BLaER1 (cell line): ENCODE data around the gene SLC38A8.

Experiments used
- H3K27ac ChIP-seq: shearing (Covaris generic); formaldehyde crosslinking; 2 replicates; pipeline ENCODE4 v1.8.1; 2022
- H3K27me3 ChIP-seq: shearing (Covaris generic); formaldehyde crosslinking; 2 replicates; pipeline ENCODE4 v1.8.1; 2022
- H3K36me3 ChIP-seq: shearing (Covaris generic); formaldehyde crosslinking; 2 replicates; pipeline ENCODE4 v1.8.1; 2022
- H3K4me1 ChIP-seq: shearing (Covaris generic); formaldehyde crosslinking; 2 replicates; pipeline ENCODE4 v1.8.1; 2022
- H3K4me2 ChIP-seq: shearing (Covaris generic); formaldehyde crosslinking; 2 replicates; pipeline ENCODE4 v1.8.1; 2022
- H3K4me3 ChIP-seq: shearing (Covaris generic); formaldehyde crosslinking; 2 replicates; pipeline ENCODE4 v1.8.1; 2022
- H3K9ac ChIP-seq: shearing (Covaris generic); formaldehyde crosslinking; 2 replicates; pipeline ENCODE4 v1.8.1; 2022
- H3K9me3 ChIP-seq: shearing (Covaris generic); formaldehyde crosslinking; 2 replicates; pipeline ENCODE4 v1.8.1; 2022
- H4K20me1 ChIP-seq: shearing (Covaris generic); formaldehyde crosslinking; 2 replicates; pipeline ENCODE4 v1.8.1; 2022
- Cebpa-rat ChIP-seq: shearing (Covaris generic); IDR thresholded peaks from 2 replicates; pipeline ENCODE4 v1.8.1; 2022

The SLC38A8 gene

DNA sequence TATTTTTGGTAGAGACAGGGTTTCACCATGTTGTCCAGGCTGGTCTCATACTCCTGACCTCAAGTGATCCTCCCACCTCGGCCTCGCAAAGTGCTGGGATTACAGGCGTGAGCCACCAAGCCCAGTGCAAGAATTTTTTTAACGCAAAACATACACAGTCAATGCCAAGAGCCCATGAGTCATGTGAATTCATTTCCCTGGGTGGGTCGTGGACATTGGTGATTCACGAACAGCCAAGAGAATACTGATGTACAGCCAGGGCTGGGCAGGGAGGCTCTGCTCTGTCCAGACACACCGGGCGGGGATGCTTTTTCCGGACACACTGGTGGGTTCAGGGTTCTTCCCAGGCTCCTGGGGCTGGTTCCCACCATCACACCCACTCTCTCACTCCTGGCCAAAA is 17.7 kb downstream of the SLC38A8 start:
- H3K27me3 ChIP-seq, result no peaks in the 10 kb centered on the region
- no peak overlapping the region for H3K4me2 ChIP-seq
- TF ChIP-seq Cebpa-rat, result no peak

DNA sequence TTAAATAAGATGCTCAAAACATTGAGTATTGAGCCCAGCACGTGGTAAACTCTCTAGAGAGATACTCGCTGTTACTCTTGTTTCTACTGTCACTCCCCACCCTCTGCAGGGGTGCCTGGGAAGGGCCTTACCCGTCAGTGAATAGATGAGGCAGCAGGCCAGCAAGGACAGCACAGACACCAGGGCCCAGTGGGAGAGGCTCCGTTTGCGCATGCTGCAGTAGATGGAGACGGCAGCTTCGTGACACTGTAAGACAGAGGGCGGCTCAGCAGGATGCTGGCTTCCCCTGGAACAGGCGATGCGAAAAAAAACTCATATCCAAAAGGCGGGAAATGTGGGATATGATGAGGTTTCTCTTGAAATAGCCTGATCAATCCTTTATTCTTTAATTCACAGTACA is 20.0 kb downstream of the SLC38A8 start:
- TF ChIP-seq Cebpa-rat, result no peak
- peaks cover 26% of the 10 kb centered on the region for H3K4me1 ChIP-seq
- no peak overlapping the region for H3K9ac ChIP-seq
- H3K27me3 ChIP-seq, result no peaks in the 10 kb centered on the region
- no peak overlapping the region for H3K27ac ChIP-seq
- peaks cover 44% of the 10 kb centered on the region for H3K9me3 ChIP-seq
- H3K36me3 ChIP-seq, result no peaks in the 10 kb centered on the region
- H3K4me3 ChIP-seq, result no peak overlapping the region
- H3K4me2 ChIP-seq, result no peak overlapping the region
- no peaks in the 10 kb centered on the region for H4K20me1 ChIP-seq

More for the DNA sequence above, 17.7 kb downstream of the SLC38A8 start:
- peaks cover 48% of the 10 kb centered on the region for H3K4me1 ChIP-seq
- H3K27ac ChIP-seq, result no peak overlapping the region
- no peak overlapping the region for H3K9ac ChIP-seq
- H3K36me3 ChIP-seq, result no peaks in the 10 kb centered on the region
- no peak overlapping the region for H3K4me3 ChIP-seq
- peaks cover 12% of the 10 kb centered on the region for H4K20me1 ChIP-seq
- peaks cover 29% of the 10 kb centered on the region for H3K9me3 ChIP-seq

DNA sequence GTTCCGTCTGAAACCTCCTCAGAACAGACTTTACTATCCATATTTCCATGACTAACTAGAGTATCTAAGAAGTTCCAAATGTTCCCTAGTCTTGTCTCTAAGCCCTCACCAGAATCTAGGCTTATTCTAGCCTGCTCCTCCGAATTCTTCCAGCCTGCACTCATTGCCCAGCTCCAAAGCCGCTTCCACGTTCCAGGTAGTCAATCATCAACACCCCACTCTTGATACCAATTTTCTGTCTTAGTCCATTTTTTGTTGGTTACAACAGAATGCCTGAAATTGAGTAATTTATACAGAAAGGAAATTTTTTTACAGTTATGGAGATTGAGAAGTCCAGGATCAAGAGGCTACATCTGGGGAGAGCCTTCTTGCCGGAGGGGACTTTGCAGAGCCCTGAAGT is 21.1 kb downstream of the SLC38A8 start:
- H3K27me3 ChIP-seq, result no peaks in the 10 kb centered on the region
- no peaks in the 10 kb centered on the region for H4K20me1 ChIP-seq
- no peak for TF ChIP-seq Cebpa-rat
- H3K9me3 ChIP-seq, result peaks cover 49% of the 10 kb centered on the region
- H3K27ac ChIP-seq, result no peak overlapping the region
- H3K9ac ChIP-seq, result no peak overlapping the region
- peaks cover 17% of the 10 kb centered on the region for H3K4me1 ChIP-seq
- H3K4me2 ChIP-seq, result no peak overlapping the region
- H3K36me3 ChIP-seq, result no peaks in the 10 kb centered on the region
- H3K4me3 ChIP-seq, result no peak overlapping the region

DNA sequence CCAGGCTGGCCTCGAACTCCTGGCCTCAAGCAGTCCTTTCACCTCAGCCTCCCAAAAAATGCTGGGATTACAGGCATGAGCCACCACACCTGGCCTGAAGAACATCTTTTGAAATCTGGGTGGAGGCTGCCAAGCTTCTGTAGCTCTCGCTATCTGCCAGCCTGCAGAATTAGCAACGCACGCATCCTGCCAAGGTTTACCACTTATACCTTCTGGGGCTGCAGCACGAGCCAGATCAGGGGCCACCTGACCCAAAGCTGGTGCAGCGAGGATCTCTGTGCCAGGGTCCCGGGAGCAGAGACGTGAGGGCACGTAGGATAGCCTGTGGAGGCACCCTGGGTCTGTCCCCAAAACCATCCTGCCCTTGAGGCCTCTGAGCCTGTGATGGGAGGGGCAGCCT is 22.2 kb downstream of the SLC38A8 start:
- Histone ChIP-seq H4K20me1 (no peaks in the 10 kb centered on the region), H3K27me3 (no peaks in the 10 kb centered on the region), H3K27ac (no peak overlapping the region), H3K36me3 (no peaks in the 10 kb centered on the region), H3K9me3 (peaks cover 60% of the 10 kb centered on the region), H3K9ac (no peak overlapping the region), H3K4me1 (peaks cover 7% of the 10 kb centered on the region), H3K4me2 (no peak overlapping the region), H3K4me3 (no peak overlapping the region)
- no peak for TF ChIP-seq Cebpa-rat

DNA sequence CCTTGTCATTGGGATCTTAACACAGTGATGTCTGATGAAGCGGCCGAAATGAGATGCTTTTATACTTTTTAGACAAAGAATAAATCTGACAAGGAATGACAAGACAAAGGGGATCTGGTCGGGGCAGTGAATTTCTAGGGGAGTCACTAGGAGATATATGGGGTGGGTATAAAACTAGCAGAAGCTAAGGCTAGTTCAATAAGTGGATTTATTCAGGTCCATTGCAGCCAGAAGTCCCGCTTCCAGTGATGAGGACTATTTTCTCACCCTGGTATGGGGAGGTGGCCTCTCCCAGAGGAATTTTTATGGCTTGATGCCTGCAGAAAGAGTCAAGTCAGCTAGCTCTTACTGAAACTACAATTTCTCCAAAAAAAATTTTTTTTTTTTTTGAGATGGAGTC is 23.9 kb downstream of the SLC38A8 start:
- H3K9me3 ChIP-seq, result peaks cover 62% of the 10 kb centered on the region
- H3K9ac ChIP-seq, result no peak overlapping the region
- H3K27me3 ChIP-seq, result no peaks in the 10 kb centered on the region
- H3K36me3 ChIP-seq, result no peaks in the 10 kb centered on the region
- no peak for TF ChIP-seq Cebpa-rat
- peaks cover 16% of the 10 kb centered on the region for H3K4me1 ChIP-seq
- H3K4me2 ChIP-seq, result no peak overlapping the region
- no peaks in the 10 kb centered on the region for H4K20me1 ChIP-seq
- no peak overlapping the region for H3K4me3 ChIP-seq
- no peak overlapping the region for H3K27ac ChIP-seq

DNA sequence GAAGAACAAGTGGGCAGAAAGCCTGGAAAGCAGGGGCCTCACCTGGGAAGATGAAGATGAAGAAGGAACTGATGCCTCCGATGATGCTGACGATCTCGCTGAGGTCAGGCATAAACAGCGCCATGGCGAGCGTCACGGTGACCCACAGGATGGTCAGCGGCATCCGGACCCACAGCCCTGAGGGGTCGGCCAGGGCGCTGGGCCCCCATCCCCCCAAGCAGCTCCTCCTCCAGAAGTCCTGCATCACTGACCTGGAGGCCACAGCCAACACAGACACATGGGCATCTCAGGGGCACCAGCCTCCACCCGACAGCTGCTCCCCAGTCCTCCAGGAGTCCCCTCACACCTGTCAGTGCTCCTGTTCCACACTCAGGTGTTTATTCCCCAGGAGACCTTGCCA is 26.1 kb downstream of the SLC38A8 start:
- Histone ChIP-seq H3K27me3 (no peaks in the 10 kb centered on the region), H3K9ac (no peak overlapping the region), H3K9me3 (peaks cover 52% of the 10 kb centered on the region), H3K27ac (no peak overlapping the region), H3K4me2 (no peak overlapping the region), H3K4me3 (no peak overlapping the region), H4K20me1 (no peaks in the 10 kb centered on the region), H3K36me3 (no peaks in the 10 kb centered on the region), H3K4me1 (peaks cover 12% of the 10 kb centered on the region)
- no peak for TF ChIP-seq Cebpa-rat

DNA sequence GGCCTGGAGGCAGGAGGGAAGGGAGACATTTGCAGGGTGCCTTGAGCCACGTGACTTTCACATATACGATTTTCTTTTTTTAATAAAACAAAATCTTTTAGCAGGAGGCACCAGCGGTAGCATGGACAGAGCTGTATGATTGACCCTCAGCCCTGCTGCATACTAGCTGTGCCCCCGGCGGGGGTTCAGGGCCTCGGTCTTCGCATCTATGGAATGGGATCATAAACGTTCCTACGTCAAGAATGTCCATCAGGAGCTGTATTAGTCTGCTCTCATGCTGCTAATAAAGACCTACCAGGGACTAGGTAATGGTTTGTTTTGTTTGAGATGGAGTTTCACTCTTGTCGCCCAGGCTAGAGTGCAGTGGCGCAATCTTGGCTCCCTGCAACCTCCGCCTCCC is 27.2 kb downstream of the SLC38A8 start:
- Histone ChIP-seq H3K4me2 (no peak overlapping the region), H4K20me1 (no peaks in the 10 kb centered on the region), H3K27me3 (no peaks in the 10 kb centered on the region), H3K27ac (no peak overlapping the region), H3K9me3 (peaks cover 41% of the 10 kb centered on the region), H3K4me3 (no peak overlapping the region), H3K36me3 (no peaks in the 10 kb centered on the region), H3K9ac (no peak overlapping the region), H3K4me1 (peaks cover 12% of the 10 kb centered on the region)
- TF ChIP-seq Cebpa-rat, result no peak

DNA sequence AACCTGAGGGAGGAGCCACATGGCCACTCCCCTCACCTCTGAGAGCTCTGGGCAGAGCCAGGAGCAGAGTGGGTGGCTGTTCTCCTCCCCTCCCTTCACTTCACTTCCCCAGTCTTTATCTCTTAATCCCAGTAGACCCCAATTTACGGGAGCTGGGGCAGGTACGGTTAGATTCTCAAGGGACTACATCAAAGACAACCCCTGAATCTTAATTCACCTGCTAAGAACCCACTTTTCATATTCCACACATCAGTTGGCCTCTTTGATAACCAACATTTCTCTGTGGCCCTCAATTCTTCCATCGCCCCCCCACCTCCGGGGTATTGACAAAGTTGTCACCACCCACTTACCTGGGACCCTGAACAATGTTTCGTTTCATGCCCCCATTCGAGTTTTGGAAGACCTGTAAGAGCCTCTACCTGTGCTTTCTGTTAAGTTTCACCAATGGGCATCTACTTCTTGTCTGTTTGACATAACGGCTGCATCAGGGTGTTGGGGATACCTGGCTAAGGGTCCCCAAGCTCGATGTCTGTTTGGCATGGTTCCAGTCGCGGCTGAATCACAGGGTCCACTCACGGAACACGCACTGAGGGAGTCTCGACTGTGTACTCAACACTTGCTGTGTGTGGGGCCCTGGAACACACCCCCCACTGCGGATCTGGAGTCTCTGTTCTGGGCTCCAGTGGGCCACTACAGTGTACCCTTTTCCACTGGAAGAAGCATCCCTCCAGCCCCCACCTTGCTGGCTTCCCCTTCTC is 27.8 kb downstream of the SLC38A8 start:
- H3K27me3 ChIP-seq, result no peaks in the 10 kb centered on the region
- H3K4me2 ChIP-seq, result peak overlapping the region; percentile 39
- no peak overlapping the region for H3K4me3 ChIP-seq
- no peak overlapping the region for H3K9ac ChIP-seq
- no peaks in the 10 kb centered on the region for H3K36me3 ChIP-seq
- H3K27ac ChIP-seq, result no peak overlapping the region
- TF ChIP-seq Cebpa-rat, result no peak
- H4K20me1 ChIP-seq, result no peaks in the 10 kb centered on the region
- H3K9me3 ChIP-seq, result peaks cover 34% of the 10 kb centered on the region
- H3K4me1 ChIP-seq, result peaks cover 12% of the 10 kb centered on the region

DNA sequence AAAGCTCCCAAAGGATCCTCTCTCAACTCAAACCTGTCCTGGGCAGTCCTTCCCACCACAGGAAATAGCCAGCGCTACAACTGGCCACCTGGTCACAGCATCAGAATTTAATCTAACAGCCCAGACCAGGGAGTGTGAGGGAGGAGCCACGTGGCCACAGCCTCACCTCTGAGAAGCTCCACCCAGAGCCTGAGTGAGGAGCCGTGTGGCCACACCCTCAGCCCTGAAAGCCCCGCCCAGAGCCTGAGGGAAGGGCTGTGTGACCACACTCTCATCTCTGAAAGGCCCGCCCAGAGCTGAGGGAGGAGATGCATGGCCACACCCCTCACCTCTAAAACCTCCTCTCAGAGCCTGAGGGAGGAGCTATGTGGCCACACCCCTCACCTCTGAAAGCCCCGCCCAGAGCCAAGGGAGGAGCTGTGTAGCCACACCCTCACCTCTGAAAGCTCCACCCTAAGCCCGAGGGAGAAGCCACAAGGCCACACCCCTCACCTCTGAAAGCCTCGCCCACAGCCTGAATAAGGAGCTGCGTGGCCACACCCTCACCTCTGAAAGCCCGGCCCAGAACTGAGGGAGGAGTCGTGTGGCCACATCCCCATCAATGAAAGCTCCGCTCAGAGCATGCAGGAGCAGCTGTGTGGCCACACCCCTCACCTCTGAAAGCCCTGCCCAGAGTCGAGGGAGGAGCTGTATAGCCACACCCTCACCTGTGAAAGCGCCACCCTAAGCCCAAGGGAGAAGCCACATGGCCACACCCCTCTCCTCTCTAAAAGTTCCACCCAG is 28.6 kb downstream of the SLC38A8 start:
- Histone ChIP-seq H4K20me1 (no peaks in the 10 kb centered on the region), H3K4me2 (peak overlapping the region; percentile 39), H3K9ac (no peak overlapping the region), H3K4me1 (peaks cover 12% of the 10 kb centered on the region), H3K9me3 (peaks cover 27% of the 10 kb centered on the region), H3K4me3 (no peak overlapping the region), H3K36me3 (no peaks in the 10 kb centered on the region), H3K27me3 (no peaks in the 10 kb centered on the region), H3K27ac (no peak overlapping the region)
- TF ChIP-seq Cebpa-rat, result no peak

DNA sequence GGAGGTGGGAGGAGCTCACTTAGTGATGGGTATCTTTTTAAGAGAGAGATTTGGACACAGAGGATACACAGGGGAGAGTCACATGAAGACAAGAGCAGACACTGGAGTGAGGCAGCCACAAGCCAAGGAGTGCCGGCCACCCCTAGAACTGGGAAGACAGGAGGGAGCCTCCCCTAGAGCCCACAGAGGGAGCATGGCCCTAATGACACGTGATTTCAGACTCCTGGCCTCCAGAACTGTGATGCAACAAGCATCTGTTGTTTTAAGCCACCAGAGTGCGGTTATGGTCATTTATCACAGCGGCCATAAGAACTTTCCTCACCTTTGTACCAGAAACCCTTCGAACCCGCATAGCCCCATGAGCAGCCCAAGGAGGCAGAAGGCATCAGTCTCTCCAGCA is 33.3 kb downstream of the SLC38A8 start:
- Histone ChIP-seq H3K9me3 (no peaks in the 10 kb centered on the region), H3K27me3 (no peaks in the 10 kb centered on the region), H3K36me3 (no peaks in the 10 kb centered on the region), H4K20me1 (no peaks in the 10 kb centered on the region), H3K4me3 (no peak overlapping the region), H3K4me2 (no peak overlapping the region), H3K9ac (no peak overlapping the region), H3K4me1 (peaks cover 2% of the 10 kb centered on the region; the same call in 1 of the 2 replicates), H3K27ac (no peak overlapping the region)
- TF ChIP-seq Cebpa-rat, result no peak
